Limb (tissue), 2 donors: ENCODE results near the gene ASB9.
"Not testable (repeated sequence)": the region's sequence is repeated elsewhere in the genome, so short reads cannot be mapped to it uniquely, and the experiment has no call there.

ENCODE experiments used
- DNase-seq, 2 donors: peaks; one replicate each; pipeline ENCODE4 v3.0.0-alpha.2; 2016; ENCODE audit errors: extremely low spot score in 2 of 2

ASB9 gene, protein sequence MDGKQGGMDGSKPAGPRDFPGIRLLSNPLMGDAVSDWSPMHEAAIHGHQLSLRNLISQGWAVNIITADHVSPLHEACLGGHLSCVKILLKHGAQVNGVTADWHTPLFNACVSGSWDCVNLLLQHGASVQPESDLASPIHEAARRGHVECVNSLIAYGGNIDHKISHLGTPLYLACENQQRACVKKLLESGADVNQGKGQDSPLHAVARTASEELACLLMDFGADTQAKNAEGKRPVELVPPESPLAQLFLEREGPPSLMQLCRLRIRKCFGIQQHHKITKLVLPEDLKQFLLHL

DNA sequence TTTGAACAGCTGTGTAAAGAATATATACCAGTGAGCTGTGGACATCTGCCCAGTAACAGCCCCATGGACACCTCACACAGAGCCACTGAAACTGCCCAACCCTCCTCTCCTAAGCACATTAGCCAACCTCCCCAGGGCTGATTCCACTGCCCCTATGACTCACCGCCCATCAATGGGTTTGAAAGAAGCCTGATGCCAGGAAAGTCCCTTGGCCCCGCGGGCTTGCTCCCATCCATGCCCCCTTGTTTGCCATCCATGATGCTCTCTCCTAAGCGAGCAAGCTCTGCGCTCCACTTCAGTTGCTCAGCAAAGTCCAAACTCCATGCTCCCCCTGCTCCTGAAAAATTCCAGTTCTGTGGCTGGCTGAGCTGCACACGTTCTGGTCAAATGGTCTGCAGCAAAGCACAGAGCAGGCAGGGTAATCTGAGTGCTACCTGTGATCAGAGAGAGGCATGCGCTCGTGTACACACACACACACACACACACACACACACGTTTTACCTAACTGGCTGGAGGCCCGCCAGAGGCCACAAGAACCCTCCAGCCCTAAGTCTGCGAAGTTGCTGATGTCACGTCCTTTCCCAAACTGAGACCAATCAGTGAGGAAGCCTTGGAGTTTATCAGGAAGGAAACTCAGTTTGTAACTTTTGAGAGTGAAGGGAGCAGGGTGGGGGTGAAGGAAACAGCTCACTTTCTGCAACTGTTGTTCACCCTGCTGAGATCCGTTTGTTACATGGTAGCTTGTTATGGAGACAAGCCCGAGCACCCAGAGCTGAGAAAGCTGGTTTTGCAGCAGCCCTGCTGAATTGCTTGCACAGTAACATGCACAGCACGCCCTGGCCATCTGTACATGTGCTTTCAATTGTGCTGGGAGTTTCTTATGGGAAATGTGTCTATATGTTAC lies at the start of gene ASB9:
Gene ASB9, minus strand, starts transcription at position 466 of the 904 bp plus-strand sequence. Its CDS starts 209 bp downstream, at position 257.
- peak; percentile 25 to 57 for DNase-seq

DNA sequence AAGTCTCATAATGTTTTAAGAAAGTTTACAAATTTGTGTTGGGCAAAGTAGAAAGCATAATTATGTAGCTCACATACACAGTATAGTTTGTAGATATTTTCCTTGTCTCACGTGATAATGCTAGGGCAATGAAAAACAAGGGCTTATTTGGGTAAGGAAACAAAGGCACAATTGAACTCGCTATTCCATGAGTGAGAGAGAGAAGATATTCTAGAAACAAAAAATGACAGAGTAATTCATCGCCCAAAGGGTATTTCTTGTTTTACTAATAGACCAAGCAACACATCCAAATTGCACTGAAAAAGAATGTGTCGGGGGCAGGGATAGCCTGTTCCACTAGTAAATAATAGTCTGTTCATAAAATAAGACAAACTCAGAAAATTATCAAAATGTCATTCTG lies 49.2 kb upstream of the ASB9 start:
- no peak for DNase-seq

DNA sequence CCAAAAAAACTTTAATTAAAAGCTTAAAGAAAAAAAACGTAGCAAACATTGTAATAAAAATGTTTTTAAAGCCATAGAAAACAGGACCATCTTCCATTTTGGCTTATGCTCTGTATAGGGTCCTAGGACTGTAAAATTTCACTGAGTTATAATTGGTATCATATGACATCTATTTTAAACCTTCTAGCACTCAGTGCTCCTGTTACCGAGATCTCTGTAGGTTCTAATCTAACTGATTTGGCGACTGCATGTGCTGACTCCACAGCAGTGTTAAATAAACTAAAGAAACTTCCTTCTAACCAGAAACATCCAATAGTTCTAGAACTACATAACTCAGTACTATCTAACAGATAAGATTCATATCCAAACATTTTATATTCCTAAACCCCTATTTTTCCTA lies 45.6 kb upstream of the ASB9 start, which contains the start of gene ASB11:
Gene ASB11, minus strand, starts transcription at position 132 of the 400 bp plus-strand sequence. Its CDS starts 35 bp downstream, at position 97.
- DNase-seq, result no peak

DNA sequence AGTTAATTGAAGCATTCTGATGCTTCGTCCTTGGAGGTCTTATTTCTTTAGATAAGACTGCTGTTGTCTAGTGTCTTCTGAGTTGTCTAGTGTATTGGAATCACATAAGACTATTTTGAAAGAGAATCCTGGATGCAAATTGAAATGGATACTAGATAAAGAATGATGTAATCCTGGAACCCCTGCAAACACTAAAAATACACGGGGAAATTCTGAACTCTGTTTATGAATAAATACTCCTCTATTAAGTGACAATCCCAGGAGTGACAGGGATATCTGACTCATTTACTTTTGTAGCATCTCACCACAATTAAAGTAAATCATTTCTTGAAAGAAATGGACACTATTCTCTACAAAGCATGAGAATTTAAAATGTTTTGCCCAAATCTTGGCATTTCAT lies 44.6 kb upstream of the ASB9 start:
- no peak for DNase-seq

DNA sequence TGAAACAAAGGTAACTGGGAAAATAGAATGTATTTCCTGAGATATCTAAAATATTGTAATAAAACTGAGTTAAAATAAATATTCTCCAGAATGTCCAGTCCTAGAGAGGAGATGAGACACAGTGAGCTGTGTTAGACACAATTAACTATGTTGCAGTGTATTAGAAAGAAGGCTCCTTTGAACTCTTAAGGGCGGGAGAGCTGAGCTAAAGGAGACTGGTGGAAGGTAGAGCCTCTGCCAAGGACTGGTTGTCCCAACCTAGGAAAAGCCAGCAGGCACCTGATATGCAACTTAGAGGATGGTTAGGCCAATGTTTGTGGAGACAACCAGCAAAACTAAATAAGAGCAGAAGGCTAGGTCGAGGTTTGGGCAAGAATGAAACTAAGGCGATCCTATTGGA lies 41.2 kb upstream of the ASB9 start:
- no peak for DNase-seq

DNA sequence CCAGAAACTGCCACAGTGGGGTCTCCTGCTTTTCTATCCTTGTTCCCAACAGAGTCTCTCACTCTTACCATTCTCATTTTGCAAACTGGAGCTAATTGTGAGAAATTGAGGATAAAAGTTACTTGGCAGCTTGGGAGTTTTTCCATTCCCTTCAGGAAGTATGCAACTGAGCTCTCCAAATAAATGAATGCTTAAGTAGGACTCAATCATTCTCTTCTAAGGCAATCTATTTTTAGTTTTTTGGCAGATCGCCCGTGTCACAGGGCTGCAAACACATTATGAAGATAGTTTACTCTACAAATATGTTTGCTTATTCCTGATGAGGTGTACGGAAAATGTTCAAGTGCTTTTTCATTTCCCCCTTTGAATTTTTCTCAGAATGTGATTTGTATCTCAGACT lies 40.2 kb upstream of the ASB9 start:
- peak in 1 of 2 donors; percentile 55 for DNase-seq

DNA sequence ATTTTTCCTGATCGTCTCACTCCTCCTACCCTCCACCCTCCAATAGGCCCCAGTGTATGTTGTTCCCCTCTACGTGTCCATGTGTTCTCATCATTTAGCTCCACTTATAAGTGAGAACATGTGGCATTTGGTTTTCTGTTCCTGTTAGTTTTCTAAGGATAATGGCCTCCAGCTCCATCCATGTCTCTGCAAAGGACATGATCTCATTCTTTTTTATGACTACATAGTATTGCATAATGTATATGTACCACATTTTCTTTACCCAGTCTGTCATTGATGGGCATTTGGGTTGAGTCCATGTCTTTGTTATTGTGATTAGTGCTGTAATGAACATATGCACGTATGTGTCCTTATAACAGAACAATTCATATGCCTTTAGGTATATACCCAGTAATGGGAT lies 36.0 kb upstream of the ASB9 start:
- not testable (repeated sequence) for DNase-seq

DNA sequence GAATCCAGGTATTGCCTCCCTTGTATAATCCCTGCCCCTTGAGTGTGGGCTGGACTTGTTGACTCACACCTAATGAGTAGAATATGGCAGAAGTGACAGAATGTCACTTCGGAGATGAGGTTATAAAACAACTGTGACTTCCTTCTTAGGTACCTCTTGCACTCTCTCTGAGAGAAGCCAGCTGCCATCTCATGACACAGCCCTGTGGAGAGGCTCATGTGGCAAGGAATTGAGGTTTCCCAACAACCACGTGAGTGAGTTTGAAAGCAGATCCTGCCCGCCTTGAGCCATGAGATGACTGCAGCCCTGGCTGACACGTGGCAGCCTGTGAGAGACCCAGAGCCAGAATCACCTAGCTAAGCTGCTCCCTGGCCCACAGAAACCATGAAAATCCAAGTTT lies 32.0 kb upstream of the ASB9 start:
- peak in 1 of 2 donors; percentile 2 for DNase-seq

DNA sequence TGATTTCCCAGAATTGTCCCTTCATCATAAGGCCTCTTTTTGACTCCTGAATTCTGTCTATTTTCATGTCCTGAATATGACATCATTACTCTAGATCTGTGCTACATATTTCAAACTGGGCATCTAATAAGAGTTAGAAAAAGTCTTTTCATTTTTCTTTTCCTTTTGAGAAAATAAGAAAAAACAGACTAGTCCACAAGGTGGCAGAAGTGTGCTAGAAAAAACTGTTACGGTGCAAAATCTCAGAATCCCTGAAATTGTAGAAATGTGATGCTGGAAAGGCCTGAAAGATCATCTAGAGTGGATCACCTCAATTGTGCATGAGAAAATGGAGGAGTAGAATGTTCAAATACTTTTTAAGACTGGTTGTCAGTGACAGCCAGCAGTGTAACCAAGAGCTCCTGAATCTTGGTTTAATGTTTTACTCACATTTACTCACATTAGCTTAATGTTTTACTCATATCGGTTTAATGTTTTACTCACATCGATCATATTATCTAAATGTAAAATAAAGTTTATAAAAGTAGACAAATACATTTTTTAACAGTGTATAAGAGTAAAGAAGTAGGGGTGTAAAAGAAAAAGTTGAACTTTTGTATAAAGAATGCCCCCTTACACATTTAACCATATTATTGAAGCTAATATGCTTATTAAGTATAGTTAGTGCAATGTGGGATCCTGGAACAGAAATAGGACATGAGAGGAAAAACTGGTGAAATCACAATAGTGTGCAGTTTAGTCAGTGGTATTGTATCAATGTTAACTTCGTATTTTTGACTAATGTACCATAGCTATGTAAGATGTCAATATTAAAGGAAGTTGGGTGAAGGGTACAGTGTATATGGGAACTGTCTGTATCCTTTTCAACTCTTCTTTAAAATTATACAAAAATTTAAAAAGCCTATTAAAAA lies 30.3 kb upstream of the ASB9 start:
- peak in 1 of 2 donors; percentile 21 for DNase-seq

DNA sequence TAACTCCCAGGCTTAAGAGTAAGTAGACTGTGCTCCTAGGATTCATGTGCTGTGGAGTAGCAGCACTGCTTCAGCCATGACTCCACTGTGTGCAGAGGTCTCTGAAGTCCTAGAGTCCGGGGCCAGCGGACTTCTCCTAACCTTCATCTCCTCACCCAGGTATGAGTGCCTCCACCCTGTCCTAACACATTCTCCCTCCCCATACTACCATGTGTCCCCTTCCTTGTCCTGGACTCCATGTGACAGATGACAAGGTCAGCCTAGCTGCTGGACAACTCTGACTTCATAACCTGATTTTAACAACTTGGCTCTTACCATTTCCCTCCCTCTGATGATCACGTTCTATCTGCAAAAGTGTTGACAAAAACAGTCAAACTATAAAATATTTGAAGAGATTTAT lies 28.9 kb upstream of the ASB9 start:
- DNase-seq, result no peak

DNA sequence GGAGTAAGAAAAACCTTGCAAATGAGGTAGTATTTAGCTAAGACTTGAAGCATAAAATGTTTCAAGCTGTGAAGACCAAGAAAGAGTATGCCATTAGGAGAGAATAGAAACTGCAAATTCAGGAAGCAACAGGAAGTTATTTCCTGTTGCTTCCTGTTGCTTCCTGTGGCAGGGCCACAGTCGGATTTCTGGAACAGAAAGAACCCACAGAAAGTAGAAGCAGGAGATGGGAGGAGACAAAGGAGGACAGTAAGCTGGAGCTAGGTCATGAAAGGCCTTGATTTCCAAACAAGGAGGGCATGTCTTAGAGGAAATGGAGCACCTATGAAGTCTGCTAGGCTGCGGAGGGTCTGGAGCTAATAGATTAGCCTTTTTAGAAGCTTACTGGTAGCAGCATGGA lies 28.3 kb upstream of the ASB9 start:
- DNase-seq, result no peak

DNA sequence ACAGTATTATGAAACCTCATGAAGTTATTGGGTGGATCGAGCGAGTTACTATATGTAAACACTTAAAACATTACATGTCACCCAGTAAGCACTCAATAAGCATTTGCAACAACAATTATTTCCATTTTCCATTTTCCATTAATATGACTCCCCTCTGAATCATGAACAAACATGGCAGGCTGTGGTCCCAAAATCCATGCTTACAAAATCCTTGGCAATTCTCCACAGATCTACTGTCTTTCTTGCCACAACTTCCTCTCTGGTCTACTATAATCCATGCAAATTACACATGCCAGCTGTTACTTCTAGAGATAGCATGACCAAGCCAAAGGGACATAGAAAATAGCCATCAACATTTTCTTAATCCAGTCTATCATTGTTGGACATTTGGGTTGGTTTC lies 23.6 kb upstream of the ASB9 start:
- DNase-seq, result no peak

DNA sequence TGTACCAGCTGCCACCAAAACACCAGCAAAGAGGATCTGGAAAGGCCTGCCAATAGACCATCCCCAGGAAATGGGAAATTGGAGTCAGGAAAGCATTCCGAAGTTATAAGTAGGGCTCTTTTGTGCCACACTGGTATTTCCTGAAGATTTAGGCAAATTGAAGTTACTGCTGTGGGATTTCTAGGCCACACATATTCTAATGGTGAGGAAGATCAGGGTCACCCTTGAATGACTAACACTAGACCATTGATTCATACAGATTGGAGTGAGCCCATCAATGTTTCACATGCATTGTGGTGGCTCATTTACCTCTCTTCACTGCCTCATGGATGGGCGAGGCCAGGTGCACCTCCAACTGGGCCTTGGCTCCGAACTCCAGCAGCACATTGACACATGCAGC lies 23.0 kb upstream of the ASB9 start:
- no peak for DNase-seq

DNA sequence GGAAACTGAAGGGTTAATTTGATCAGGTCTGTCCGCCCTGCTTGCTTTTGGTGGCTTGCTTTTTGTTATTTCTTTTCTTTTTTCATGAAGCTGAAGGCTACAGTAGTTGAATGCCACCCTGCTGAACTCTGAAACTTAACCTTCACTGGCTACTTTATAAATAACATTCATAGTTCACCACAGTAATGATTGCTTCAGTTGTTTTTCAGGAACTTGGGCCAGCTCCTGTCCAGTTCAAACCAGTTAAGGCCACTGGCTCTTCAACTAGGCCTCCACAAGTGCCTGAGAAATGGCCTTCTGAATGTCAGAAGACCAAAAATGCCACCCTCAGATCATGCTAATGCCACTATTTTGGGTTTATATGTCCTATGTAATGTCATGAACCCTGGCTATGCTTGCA lies 7.7 kb upstream of the ASB9 start:
- DNase-seq, result no peak

DNA sequence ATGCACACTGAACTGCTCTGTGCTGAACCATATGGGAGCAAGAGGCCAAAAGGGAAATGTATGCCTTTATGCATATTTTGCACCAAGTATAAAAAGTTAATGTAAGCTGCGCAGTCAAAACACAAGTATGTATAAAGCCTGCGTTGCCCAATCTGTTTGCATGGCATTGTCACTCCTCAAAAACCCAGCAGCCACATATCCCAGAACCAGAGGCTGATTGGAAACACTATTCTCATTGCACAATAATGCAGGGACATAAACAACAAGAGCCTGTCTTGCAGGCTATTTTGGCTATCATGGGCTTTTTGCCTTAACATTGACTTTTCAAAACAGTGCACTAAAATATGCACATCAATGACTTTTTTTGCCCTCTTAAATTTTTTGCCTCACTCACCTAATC lies 5.1 kb upstream of the ASB9 start:
- DNase-seq, result no peak

DNA sequence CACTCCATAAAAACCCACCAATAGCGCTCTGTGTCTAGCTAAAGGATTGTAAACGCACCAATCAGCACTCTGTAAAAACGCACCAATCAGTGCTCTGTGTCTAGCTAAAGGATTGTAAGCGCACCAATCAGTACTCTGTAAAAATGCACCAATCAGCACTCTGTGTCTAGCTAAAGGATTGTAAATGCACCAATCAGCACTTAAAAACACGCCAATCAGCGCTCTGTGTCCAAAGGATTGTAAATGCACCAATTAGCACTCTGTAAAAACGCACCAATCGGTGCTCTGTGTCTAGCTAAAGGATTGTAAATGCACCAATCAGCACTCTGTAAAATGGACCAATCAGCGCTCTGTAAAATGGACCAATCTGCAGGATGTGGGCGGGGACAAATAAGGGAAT lies 3.4 kb upstream of the ASB9 start:
- DNase-seq, result not testable (repeated sequence)

DNA sequence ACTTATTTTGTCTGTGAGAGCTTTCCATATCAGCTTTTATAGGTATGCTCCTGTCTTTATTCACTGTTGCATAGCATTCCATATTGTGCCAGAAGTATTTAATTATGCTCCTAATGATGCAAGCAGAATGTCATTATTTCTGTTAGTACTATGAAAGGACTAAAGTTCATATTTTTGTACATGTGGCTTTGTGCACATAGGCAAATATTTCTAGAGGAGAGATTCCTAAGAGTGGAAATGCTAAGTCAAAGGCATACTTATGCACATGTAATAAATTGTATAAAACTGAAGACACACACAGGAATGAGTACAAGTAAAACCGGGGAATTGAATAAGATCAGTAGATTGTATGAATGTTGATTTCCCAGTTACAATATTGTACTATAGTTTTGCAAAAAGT lies 1.9 kb upstream of the ASB9 start:
- no peak for DNase-seq

DNA sequence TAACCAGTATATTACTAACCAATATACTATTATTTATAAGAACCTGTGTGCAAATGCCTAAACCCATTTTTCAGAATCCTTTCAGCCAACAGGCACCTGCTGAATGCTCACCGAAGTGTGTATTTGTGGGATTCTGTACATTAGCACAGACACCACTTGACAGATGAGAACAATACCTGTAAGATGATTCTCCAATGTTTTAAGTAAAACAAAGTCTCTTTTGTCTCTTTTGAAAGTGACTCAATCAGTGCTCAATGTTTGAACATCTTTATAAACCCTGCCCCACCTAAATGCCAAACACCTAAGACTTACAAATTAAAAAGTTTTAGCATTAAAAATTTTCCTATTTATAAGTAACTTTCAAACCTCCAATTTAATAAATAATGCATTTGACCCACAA lies 763 bp downstream of the ASB9 start:
- no peak for DNase-seq

DNA sequence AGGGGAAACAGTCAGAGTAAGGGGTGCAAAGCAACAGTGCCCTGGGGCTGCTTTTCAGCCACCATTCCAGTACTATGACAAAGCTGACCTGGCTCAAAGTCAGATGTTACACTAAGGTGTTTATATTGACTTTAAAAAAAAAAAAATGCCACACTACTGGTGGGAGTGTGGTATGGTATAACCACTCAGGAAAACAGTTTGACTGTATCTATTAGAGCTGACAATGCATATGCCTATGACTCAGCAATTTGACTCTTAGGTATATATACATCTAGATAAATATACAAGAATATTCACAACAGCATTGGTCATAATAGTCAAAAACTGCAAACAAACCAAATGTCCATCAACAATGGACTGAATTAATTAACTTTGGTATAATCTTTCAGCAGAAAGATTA lies 15.0 kb downstream of the ASB9 start:
- DNase-seq, result no peak

DNA sequence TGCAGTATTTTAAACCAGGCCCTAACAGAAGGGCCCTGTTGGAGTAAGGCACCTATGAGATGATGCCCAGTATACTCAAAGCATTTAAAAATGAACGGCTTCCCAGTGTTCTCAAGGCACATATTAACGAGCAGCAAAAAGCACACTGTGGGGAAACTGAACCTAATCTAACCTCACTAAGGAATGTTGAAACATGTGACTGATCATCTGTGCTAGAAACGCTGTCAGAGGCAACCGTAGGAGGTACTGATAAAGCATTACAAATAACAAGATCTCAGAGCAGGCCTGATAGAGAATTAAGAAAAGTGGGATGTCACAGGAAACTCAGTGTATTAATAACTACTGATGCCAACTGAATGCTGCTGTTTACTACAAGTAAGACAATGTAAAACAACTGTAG lies 24.0 kb downstream of the ASB9 start:
- DNase-seq, result no peak

DNA sequence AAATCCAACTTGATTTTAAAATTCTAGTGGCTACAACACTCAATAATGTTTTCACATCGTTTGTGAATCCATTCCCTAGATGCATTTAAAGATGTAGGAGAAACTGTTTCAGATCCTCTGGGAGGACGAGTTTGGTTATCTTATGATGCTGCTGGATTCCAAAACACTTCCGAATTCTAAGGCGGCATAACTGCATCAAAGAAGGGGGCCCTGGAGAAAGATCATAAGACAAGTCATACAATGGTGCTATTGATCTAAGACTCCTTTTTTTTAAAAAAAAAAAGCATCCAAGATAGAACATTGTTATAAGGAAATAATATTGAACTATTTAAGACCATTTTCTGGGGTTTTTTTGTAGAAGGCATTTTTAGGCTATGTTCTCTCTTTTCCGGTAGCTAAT lies 25.5 kb downstream of the ASB9 start:
- no peak for DNase-seq
